HEK293 (cell line): Measurements from ENCODE around the gene RPL10.

Experiments used
- CTCF ChIA-PET: fragments of 350-600 bp; formaldehyde crosslinking; extraction: SDS; loops from one replicate; lab custom pipeline; 2021; ENCODE audit warnings: antibody characterized with exemption; lab: Yijun Ruan, JAX
- POLR2A ChIA-PET: fragments of 300-600 bp; formaldehyde crosslinking; extraction: SDS; loops from one replicate; lab custom pipeline; 2020; ENCODE audit warnings: antibody characterized with exemption, inconsistent platforms; lab: Yijun Ruan, JAX
- H3K27ac ChIP-seq: fragments of 200-500 bp; sonication (Bioruptor generic); 2 replicates; pipeline ENCODE4 v1.5.1; 2014; ENCODE audit warnings: low read depth, low read length, control low read depth, inconsistent platforms; ENCODE audit errors: extremely low read depth
- H3K36me3 ChIP-seq, 2 experiments: fragments of 200-500 bp in 1 of 2; sonication (Bioruptor generic) in 1 of 2; 1 replicate in 1 of 2; 2 replicates in 1 of 2; pipeline ENCODE4 v1.5.1; 2014 to 2017; ENCODE audit warnings: inconsistent platforms in 2 of 2, low read length in 2 of 2; ENCODE audit not compliant: control insufficient read depth in 2 of 2, insufficient read depth in 1 of 2
- H3K4me1 ChIP-seq: fragments of 200-500 bp; sonication (Bioruptor generic); 2 replicates; pipeline ENCODE4 v1.5.1; 2014; ENCODE audit warnings: mild to moderate bottlenecking, low read length, inconsistent platforms; ENCODE audit not compliant: control insufficient read depth, insufficient read depth
- H3K4me3 ChIP-seq: 2 replicates; pipeline ENCODE4 v1.5.1; 2011; ENCODE audit warnings: low read depth, mild to moderate bottlenecking, control low read depth, low read length, moderate library complexity
- H3K9me3 ChIP-seq: fragments of 200-500 bp; sonication (Bioruptor generic); 2 replicates; pipeline ENCODE4 v1.5.1; 2014; ENCODE audit warnings: low read depth, low read length, inconsistent platforms; ENCODE audit not compliant: control insufficient read depth, insufficient read depth
- EGR2 ChIP-seq: fragments of 450-650 bp; formaldehyde crosslinking; IDR thresholded peaks from 2 replicates; pipeline ENCODE4 v1.5.1; 2016; ENCODE audit warnings: low read depth, missing biosample characterization, missing genetic modification characterization
- HOXD13 ChIP-seq: sonication (generic); formaldehyde crosslinking; IDR thresholded peaks from 2 replicates; pipeline ENCODE4 v1.8.0; 2022; ENCODE audit warnings: missing genetic modification reagents, borderline replicate concordance
- IKZF3 ChIP-seq: fragments of 450-650 bp; IDR thresholded peaks from 2 replicates; pipeline ENCODE4 v1.5.0; 2018; ENCODE audit warnings: missing biosample characterization, mild to moderate bottlenecking, missing genetic modification characterization, moderate library complexity
- ZBTB21 ChIP-seq: fragments of 450-650 bp; formaldehyde crosslinking; IDR thresholded peaks from 2 replicates; pipeline ENCODE4 v1.5.1; 2017; ENCODE audit warnings: missing biosample characterization, missing genetic modification characterization
- ZFP3 ChIP-seq: fragments of 450-650 bp; formaldehyde crosslinking; IDR thresholded peaks from 2 replicates; pipeline ENCODE4 v1.5.1; 2016; ENCODE audit warnings: low read depth, missing biosample characterization, missing genetic modification characterization
- ZNF146 ChIP-seq: fragments of 450-650 bp; formaldehyde crosslinking; IDR thresholded peaks from 2 replicates; pipeline ENCODE4 v1.5.1; 2016; ENCODE audit warnings: missing biosample characterization, missing genetic modification characterization
- ZNF175 ChIP-seq: fragments of 450-650 bp; formaldehyde crosslinking; IDR thresholded peaks from 2 replicates; pipeline ENCODE4 v1.5.1; 2016; ENCODE audit warnings: missing biosample characterization, missing genetic modification characterization
- ZNF341 ChIP-seq: fragments of 450-650 bp; formaldehyde crosslinking; IDR thresholded peaks from 2 replicates; pipeline ENCODE4; 2016; ENCODE audit warnings: low read depth, missing biosample characterization, missing genetic modification characterization
- ZNF423 ChIP-seq: fragments of 450-650 bp; formaldehyde crosslinking; IDR thresholded peaks from 2 replicates; pipeline ENCODE4 v1.5.1; 2016; ENCODE audit warnings: missing biosample characterization, missing genetic modification characterization
- ZNF521 ChIP-seq: fragments of 450-650 bp; formaldehyde crosslinking; IDR thresholded peaks from 2 replicates; pipeline ENCODE4 v1.5.1; 2017; ENCODE audit warnings: missing biosample characterization, mild to moderate bottlenecking, missing genetic modification characterization
- ZNF549 ChIP-seq: fragments of 450-650 bp; IDR thresholded peaks from 2 replicates; pipeline ENCODE4 v1.5.1; 2018; ENCODE audit warnings: missing biosample characterization, missing genetic modification characterization, mild to moderate bottlenecking, inconsistent platforms, moderate library complexity
- ZNF626 ChIP-seq: fragments of 450-650 bp; sonication (Bioruptor Pico); formaldehyde crosslinking; IDR thresholded peaks from 2 replicates; pipeline ENCODE4 v1.5.1; 2018; ENCODE audit warnings: missing biosample characterization, missing genetic modification characterization, inconsistent platforms
- ZNF629 ChIP-seq: fragments of 450-650 bp; formaldehyde crosslinking; IDR thresholded peaks from 2 replicates; pipeline ENCODE4 v1.5.1; 2017; ENCODE audit warnings: missing biosample characterization, missing genetic modification characterization
- ZXDB ChIP-seq: fragments of 450-650 bp; formaldehyde crosslinking; IDR thresholded peaks from 2 replicates; pipeline ENCODE4 v1.5.1; 2016; ENCODE audit warnings: missing biosample characterization, missing genetic modification characterization
- TF ChIP-seq, protein P1 (sequence below): fragments of 450-650 bp; formaldehyde crosslinking; IDR thresholded peaks from 2 replicates; pipeline ENCODE4 v1.5.1; 2016; ENCODE audit warnings: missing biosample characterization, missing genetic modification characterization
- TF ChIP-seq, protein P2 (sequence below): fragments of 450-650 bp; formaldehyde crosslinking; IDR thresholded peaks from 2 replicates; pipeline ENCODE4 v1.5.1; 2016; ENCODE audit warnings: missing biosample characterization, missing genetic modification characterization, borderline replicate concordance
- TF ChIP-seq, protein P3 (sequence below): fragments of 450-650 bp; formaldehyde crosslinking; IDR thresholded peaks from 2 replicates; pipeline ENCODE4 v1.5.1; 2017; ENCODE audit warnings: missing biosample characterization, missing genetic modification characterization
- TF ChIP-seq, protein P4 (sequence below): fragments of 450-650 bp; formaldehyde crosslinking; IDR thresholded peaks from 2 replicates; pipeline ENCODE4 v1.5.1; 2017; ENCODE audit warnings: missing biosample characterization, missing genetic modification characterization
- TF ChIP-seq, protein P5 (sequence below): fragments of 450-650 bp; formaldehyde crosslinking; IDR thresholded peaks from 2 replicates; pipeline ENCODE4 v1.5.1; 2016; ENCODE audit warnings: missing biosample characterization, missing genetic modification characterization

RPL10 gene

DNA sequence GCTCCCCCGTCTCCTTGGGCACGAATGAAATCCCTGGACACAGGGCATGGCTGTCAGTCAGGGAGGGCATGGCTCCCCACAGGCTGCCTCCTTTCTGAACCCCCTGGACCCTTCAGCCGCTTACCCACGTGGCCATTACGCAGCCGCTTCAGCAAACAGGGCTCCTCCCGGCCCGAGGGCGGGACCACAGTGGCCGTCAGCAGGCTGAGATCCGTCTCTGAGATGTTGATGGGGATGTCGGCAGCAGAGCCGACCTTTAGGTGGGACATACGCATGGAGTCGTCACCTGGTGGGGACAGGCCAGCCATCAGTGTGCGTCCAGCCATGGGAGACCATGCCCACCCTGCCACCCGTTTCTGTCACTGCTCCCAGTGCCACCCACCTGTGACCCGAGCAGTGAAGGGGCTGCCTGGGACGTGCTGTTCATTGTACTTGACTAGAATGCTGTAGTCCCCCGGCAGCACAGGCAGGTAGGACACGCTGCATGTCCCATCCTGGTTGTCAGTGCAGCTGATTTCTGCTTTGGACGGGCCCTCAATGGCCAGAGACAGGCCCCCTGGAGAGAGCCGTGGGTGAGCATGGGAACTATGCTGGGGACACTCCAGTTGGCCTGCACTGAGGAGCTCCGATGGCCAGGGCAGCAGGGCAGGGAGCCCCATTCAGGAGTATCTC lies 44.9 kb upstream of the RPL10 start:
- Histone ChIP-seq H3K9me3 (no peaks in the 10 kb centered on the region), H3K4me3 (no peak overlapping the region), H3K36me3 (peaks cover 0 to 100% of the 10 kb centered on the region in 2 experiments; a peak in 1 of 3 replicates), H3K27ac (no peak overlapping the region), H3K4me1 (no peaks in the 10 kb centered on the region)
- ChIA-PET CTCF (no interaction called here), POLR2A (interaction anchor here (1.0 to 1.6 kb wide), 3 partner anchors 9 to 16 kb away, joined by 4 to 6 read pairs (median 5); no protein-coding TSS in a partner anchor)
- no peak for TF ChIP-seq ZNF549
- TF ChIP-seq ZNF175 (tag by site-specific recombination) = no peak
- no peak for TF ChIP-seq ZNF341
- no peak for TF ChIP-seq ZBTB21 (tag by site-specific recombination)
- TF ChIP-seq, protein P1, sequence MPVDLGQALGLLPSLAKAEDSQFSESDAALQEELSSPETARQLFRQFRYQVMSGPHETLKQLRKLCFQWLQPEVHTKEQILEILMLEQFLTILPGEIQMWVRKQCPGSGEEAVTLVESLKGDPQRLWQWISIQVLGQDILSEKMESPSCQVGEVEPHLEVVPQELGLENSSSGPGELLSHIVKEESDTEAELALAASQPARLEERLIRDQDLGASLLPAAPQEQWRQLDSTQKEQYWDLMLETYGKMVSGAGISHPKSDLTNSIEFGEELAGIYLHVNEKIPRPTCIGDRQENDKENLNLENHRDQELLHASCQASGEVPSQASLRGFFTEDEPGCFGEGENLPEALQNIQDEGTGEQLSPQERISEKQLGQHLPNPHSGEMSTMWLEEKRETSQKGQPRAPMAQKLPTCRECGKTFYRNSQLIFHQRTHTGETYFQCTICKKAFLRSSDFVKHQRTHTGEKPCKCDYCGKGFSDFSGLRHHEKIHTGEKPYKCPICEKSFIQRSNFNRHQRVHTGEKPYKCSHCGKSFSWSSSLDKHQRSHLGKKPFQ (tag by site-specific recombination) = no peak
- no peak for TF ChIP-seq ZNF626 (tag by site-specific recombination)
- no peak for TF ChIP-seq EGR2
- TF ChIP-seq ZNF146 = no peak
- TF ChIP-seq HOXD13 (CRISPR knock-in tag) = no peak
- no peak for TF ChIP-seq ZNF521 (tag by site-specific recombination)
- no peak for TF ChIP-seq IKZF3 (tag by site-specific recombination)
- TF ChIP-seq, protein P2, sequence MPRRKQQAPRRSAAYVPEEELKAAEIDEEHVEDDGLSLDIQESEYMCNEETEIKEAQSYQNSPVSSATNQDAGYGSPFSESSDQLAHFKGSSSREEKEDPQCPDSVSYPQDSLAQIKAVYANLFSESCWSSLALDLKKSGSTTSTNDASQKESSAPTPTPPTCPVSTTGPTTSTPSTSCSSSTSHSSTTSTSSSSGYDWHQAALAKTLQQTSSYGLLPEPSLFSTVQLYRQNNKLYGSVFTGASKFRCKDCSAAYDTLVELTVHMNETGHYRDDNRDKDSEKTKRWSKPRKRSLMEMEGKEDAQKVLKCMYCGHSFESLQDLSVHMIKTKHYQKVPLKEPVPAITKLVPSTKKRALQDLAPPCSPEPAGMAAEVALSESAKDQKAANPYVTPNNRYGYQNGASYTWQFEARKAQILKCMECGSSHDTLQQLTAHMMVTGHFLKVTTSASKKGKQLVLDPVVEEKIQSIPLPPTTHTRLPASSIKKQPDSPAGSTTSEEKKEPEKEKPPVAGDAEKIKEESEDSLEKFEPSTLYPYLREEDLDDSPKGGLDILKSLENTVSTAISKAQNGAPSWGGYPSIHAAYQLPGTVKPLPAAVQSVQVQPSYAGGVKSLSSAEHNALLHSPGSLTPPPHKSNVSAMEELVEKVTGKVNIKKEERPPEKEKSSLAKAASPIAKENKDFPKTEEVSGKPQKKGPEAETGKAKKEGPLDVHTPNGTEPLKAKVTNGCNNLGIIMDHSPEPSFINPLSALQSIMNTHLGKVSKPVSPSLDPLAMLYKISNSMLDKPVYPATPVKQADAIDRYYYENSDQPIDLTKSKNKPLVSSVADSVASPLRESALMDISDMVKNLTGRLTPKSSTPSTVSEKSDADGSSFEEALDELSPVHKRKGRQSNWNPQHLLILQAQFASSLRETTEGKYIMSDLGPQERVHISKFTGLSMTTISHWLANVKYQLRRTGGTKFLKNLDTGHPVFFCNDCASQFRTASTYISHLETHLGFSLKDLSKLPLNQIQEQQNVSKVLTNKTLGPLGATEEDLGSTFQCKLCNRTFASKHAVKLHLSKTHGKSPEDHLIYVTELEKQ (tag by site-specific recombination) = no peak
- no peak for TF ChIP-seq ZNF423 (tag by site-specific recombination)
- no peak for TF ChIP-seq ZNF629 (tag by site-specific recombination)
- TF ChIP-seq ZXDB (tag by site-specific recombination) = no peak
- TF ChIP-seq, protein P3, sequence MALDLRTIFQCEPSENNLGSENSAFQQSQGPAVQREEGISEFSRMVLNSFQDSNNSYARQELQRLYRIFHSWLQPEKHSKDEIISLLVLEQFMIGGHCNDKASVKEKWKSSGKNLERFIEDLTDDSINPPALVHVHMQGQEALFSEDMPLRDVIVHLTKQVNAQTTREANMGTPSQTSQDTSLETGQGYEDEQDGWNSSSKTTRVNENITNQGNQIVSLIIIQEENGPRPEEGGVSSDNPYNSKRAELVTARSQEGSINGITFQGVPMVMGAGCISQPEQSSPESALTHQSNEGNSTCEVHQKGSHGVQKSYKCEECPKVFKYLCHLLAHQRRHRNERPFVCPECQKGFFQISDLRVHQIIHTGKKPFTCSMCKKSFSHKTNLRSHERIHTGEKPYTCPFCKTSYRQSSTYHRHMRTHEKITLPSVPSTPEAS = no peak
- TF ChIP-seq, protein P4, sequence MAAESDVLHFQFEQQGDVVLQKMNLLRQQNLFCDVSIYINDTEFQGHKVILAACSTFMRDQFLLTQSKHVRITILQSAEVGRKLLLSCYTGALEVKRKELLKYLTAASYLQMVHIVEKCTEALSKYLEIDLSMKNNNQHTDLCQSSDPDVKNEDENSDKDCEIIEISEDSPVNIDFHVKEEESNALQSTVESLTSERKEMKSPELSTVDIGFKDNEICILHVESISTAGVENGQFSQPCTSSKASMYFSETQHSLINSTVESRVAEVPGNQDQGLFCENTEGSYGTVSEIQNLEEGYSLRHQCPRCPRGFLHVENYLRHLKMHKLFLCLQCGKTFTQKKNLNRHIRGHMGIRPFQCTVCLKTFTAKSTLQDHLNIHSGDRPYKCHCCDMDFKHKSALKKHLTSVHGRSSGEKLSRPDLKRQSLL = no peak

DNA sequence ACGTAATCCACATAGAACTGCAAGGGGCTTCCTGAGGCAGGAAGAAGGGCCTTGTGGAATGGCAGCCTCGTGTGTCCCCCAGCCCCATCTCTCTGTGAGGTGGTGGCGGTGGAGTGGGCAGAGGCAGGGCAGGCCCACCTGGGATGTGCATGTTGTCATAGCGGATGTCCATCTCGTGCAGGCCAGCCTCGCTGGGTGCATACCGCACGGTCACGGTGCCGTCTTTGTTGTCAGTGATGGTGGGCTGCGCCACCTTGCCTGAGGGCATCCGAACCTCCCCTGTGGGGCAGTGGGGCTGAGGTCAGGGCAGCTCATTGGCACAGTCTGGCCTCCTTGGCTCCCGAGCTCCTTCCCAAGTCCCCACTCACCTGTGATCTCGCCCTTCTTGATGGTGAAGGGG lies 44.2 kb upstream of the RPL10 start:
- Histone ChIP-seq H3K9me3 (no peaks in the 10 kb centered on the region), H3K4me3 (no peak overlapping the region), H3K36me3 (peaks cover 3 to 100% of the 10 kb centered on the region in 2 experiments; a peak in 1 of 3 replicates), H3K4me1 (no peaks in the 10 kb centered on the region), H3K27ac (no peak overlapping the region)
- TF ChIP-seq, protein P5, sequence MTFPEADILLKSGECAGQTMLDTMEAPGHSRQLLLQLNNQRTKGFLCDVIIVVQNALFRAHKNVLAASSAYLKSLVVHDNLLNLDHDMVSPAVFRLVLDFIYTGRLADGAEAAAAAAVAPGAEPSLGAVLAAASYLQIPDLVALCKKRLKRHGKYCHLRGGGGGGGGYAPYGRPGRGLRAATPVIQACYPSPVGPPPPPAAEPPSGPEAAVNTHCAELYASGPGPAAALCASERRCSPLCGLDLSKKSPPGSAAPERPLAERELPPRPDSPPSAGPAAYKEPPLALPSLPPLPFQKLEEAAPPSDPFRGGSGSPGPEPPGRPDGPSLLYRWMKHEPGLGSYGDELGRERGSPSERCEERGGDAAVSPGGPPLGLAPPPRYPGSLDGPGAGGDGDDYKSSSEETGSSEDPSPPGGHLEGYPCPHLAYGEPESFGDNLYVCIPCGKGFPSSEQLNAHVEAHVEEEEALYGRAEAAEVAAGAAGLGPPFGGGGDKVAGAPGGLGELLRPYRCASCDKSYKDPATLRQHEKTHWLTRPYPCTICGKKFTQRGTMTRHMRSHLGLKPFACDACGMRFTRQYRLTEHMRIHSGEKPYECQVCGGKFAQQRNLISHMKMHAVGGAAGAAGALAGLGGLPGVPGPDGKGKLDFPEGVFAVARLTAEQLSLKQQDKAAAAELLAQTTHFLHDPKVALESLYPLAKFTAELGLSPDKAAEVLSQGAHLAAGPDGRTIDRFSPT (tag by site-specific recombination) = peak; percentile 67
- no peak for TF ChIP-seq ZFP3
- CTCF ChIA-PET = no interaction called here
- POLR2A ChIA-PET = interaction anchor here (0.9 to 1.6 kb wide), 4 partner anchors 9 to 17 kb away, joined by 4 to 6 read pairs (median 4); no protein-coding TSS in a partner anchor
